Brain microvascular endothelial cell (primary cell): Measurements from ENCODE around the gene MATN1.

Experiments used
- DNase-seq: peaks from one replicate; pipeline ENCODE4 v3.0.0-alpha.2; 2020
- H3K27ac ChIP-seq: fragments of 250-450 bp; sonication (Bioruptor Pico); 2 replicates; pipeline ENCODE4 v1.5.1; 2020; ENCODE audit warnings: mild to moderate bottlenecking, moderate library complexity
- H3K27me3 ChIP-seq: fragments of 250-450 bp; sonication (Bioruptor Pico); replicated peaks from 2 replicates; pipeline ENCODE4 v1.5.1; 2020; ENCODE audit warnings: mild to moderate bottlenecking
- H3K36me3 ChIP-seq: fragments of 250-450 bp; sonication (Bioruptor Pico); replicated peaks from 2 replicates; pipeline ENCODE4 v1.5.1; 2020; ENCODE audit warnings: mild to moderate bottlenecking
- H3K4me3 ChIP-seq: 2 replicates; pipeline ENCODE4 v1.5.1; 2011; ENCODE audit warnings: low read depth, mild to moderate bottlenecking, control low read depth, low read length, moderate library complexity
- CTCF ChIP-seq: IDR thresholded peaks from 2 replicates; pipeline ENCODE4 v1.5.1; 2011; ENCODE audit warnings: low read depth, mild to moderate bottlenecking, moderate library complexity, low read length, control low read depth, inconsistent platforms; ENCODE audit errors: missing control alignments
- in situ Hi-C: cut with HindIII; loops from 2 replicates; pipeline ENCODE4 v1.10.0; 2017; ENCODE audit warnings: low sequenced_read_pairs, low pct_ligation_motif_present

MATN1 gene

DNA sequence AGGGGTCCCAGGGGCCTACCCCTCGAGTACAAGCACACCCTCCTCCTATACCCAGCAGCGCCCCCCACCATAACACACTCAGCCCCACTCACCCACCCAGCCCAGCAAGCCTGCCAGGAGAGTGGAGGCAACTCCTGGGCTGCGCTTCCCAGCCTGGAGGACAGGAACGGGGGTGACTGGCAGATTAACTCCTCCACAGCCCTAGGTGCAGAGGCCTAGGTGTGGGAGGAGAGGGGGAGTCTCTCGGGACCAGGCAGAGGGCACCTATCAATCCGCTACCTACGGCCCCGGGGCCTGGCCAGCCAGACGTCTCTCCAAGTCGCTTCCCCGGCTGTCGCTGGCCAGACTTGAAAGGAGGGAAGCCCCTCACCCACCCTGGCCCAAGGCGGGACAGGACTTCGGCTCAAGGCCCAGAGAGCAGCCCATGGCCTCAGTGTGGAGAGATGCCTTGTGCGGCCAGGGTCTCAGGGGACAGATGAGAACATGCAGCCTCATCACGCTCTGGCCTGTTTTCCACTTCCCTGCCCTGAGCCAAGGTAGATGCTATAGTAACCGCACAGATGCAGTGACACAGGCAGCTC is 24.9 kb downstream of the MATN1 start:
- Histone ChIP-seq H3K27ac (no peak overlapping the region), H3K27me3 (peaks cover 6% of the 10 kb centered on the region), H3K36me3 (no peaks in the 10 kb centered on the region), H3K4me3 (no peak overlapping the region)
- no peak for TF ChIP-seq CTCF
- no peak for DNase-seq
- in situ Hi-C loops: loop anchor here (25.0 kb wide), 1 partner anchor 1461 kb away; the partner anchor contains the start of genes MECR and PTPRU

- peaks cover 6% of the 10 kb centered on the region for H3K27me3 ChIP-seq
- H3K36me3 ChIP-seq: no peaks in the 10 kb centered on the region
- peak; percentile 5 for TF ChIP-seq CTCF
- H3K4me3 ChIP-seq: no peak overlapping the region
- in situ Hi-C loops: loop anchor here (25.0 kb wide), 1 partner anchor 1460 kb away; the partner anchor contains the start of genes MECR and PTPRU
- no peak for DNase-seq
- no peak overlapping the region for H3K27ac ChIP-seq
Measured at GRCh38 chr1:30697571-30698376, 25.6 kb downstream of the MATN1 start.

GRCh38 chr1:30696831-30697230 is 26.6 kb downstream of the MATN1 start:
- H3K4me3 ChIP-seq: no peak overlapping the region
- in situ Hi-C loops: loop anchor here (25.0 kb wide), 1 partner anchor 1460 kb away; the partner anchor contains the start of genes MECR and PTPRU
- DNase-seq: no peak
- no peaks in the 10 kb centered on the region for H3K36me3 ChIP-seq
- no peak for TF ChIP-seq CTCF
- peaks cover 6% of the 10 kb centered on the region for H3K27me3 ChIP-seq
- H3K27ac ChIP-seq: no peak overlapping the region

GRCh38 chr1:30695439-30695841 is 27.9 kb downstream of the MATN1 start:
- in situ Hi-C loops: loop anchor here (25.0 kb wide), 1 partner anchor 1458 kb away; the partner anchor contains the start of genes MECR and PTPRU
- Histone ChIP-seq H3K27ac (no peak overlapping the region), H3K36me3 (no peaks in the 10 kb centered on the region), H3K4me3 (no peak overlapping the region), H3K27me3 (peaks cover 6% of the 10 kb centered on the region)
- no peak for TF ChIP-seq CTCF
- DNase-seq: no peak

GRCh38 chr1:30694280-30695175 is 28.9 kb downstream of the MATN1 start:
- in situ Hi-C loops: loop anchor here (25.0 kb wide), 1 partner anchor 1457 kb away; the partner anchor contains the start of genes MECR and PTPRU
- no peaks in the 10 kb centered on the region for H3K36me3 ChIP-seq
- no peak for DNase-seq
- H3K27ac ChIP-seq: no peak overlapping the region
- TF ChIP-seq CTCF: no peak
- no peak overlapping the region for H3K4me3 ChIP-seq
- peaks cover 6% of the 10 kb centered on the region for H3K27me3 ChIP-seq
